BLaER1 treated with 17β-estradiol and CSF1 and Interleukin-3, amounts not matched to agents 10 nM and 100 nM (cell line): Measurements from ENCODE around the gene PCCA.
"Not testable (repeated sequence)": the region's sequence is repeated elsewhere in the genome, so short reads cannot be mapped to it uniquely, and the experiment has no call there.

Source experiments
- H3K27ac ChIP-seq, 11 experiments: shearing (Covaris generic); formaldehyde crosslinking; 2 replicates each; pipeline ENCODE4 v1.8.1; 2022
- H3K27me3 ChIP-seq, 11 experiments: shearing (Covaris generic); formaldehyde crosslinking; 2 replicates each; pipeline ENCODE4 v1.8.1; 2022
- H3K36me3 ChIP-seq, 11 experiments: shearing (Covaris generic); formaldehyde crosslinking; 2 replicates each; pipeline ENCODE4 v1.8.1; 2022
- H3K4me1 ChIP-seq, 10 experiments: shearing (Covaris generic); formaldehyde crosslinking; 2 replicates each; pipeline ENCODE4 v1.8.1; 2022
- H3K4me2 ChIP-seq, 11 experiments: shearing (Covaris generic); formaldehyde crosslinking; 2 replicates each; pipeline ENCODE4 v1.8.1; 2022
- H3K4me3 ChIP-seq, 10 experiments: shearing (Covaris generic); formaldehyde crosslinking; 2 replicates each; pipeline ENCODE4 v1.8.1; 2022
- H3K9ac ChIP-seq, 11 experiments: shearing (Covaris generic); formaldehyde crosslinking; 2 replicates each; pipeline ENCODE4 v1.8.1; 2022
- H3K9me3 ChIP-seq, 11 experiments: shearing (Covaris generic); formaldehyde crosslinking; replicated peaks in 1 of 11; 2 replicates each; pipeline ENCODE4 v1.8.1; 2022
- H4K20me1 ChIP-seq, 11 experiments: shearing (Covaris generic); formaldehyde crosslinking; 2 replicates each; pipeline ENCODE4 v1.8.1; 2022
- Cebpa-rat ChIP-seq, 11 experiments: shearing (Covaris generic); IDR thresholded peaks; 2 replicates each; pipeline ENCODE4 v1.8.1; 2022

PCCA gene

GRCh38 chr13:100068133-100068931 is 20.6 kb upstream of the PCCA start:
- H3K27ac ChIP-seq, result no peak overlapping the region
- no peaks in the 10 kb centered on the region for H3K4me1 ChIP-seq
- no peaks in the 10 kb centered on the region for H3K27me3 ChIP-seq
- H3K36me3 ChIP-seq, result no peaks in the 10 kb centered on the region
- H3K4me3 ChIP-seq, result no peak overlapping the region
- H4K20me1 ChIP-seq, result no peaks in the 10 kb centered on the region
- no peaks in the 10 kb centered on the region for H3K9me3 ChIP-seq
- no peak overlapping the region for H3K4me2 ChIP-seq
- H3K9ac ChIP-seq, result no peak overlapping the region
- no peak for TF ChIP-seq Cebpa-rat (IDR thresholded peaks at IDR 0.05)

GRCh38 chr13:100069278-100069677 is 19.6 kb upstream of the PCCA start:
- H3K27me3 ChIP-seq, result no peaks in the 10 kb centered on the region
- TF ChIP-seq Cebpa-rat (IDR thresholded peaks at IDR 0.05), result no peak
- H3K4me3 ChIP-seq, result no peak overlapping the region
- H3K4me2 ChIP-seq, result no peak overlapping the region
- no peaks in the 10 kb centered on the region for H3K36me3 ChIP-seq
- no peak overlapping the region for H3K27ac ChIP-seq
- H3K9me3 ChIP-seq, result no peaks in the 10 kb centered on the region
- H3K9ac ChIP-seq, result no peak overlapping the region
- H3K4me1 ChIP-seq, result no peaks in the 10 kb centered on the region
- no peaks in the 10 kb centered on the region for H4K20me1 ChIP-seq

GRCh38 chr13:100075700-100076587 is 12.9 kb upstream of the PCCA start:
- Histone ChIP-seq H3K4me1 (no peaks in the 10 kb centered on the region), H4K20me1 (no peaks in the 10 kb centered on the region), H3K36me3 (no peaks in the 10 kb centered on the region), H3K4me3 (no peak overlapping the region), H3K4me2 (no peak overlapping the region), H3K27ac (no peak overlapping the region), H3K9ac (no peak overlapping the region), H3K9me3 (peaks cover 0 to 9% (median 0%) of the 10 kb centered on the region in 11 experiments; a peak in 2 of 22 replicates), H3K27me3 (no peaks in the 10 kb centered on the region)
- no peak for TF ChIP-seq Cebpa-rat (IDR thresholded peaks at IDR 0.05)

GRCh38 chr13:100079003-100079402 is 9.9 kb upstream of the PCCA start:
- H3K9ac ChIP-seq, H3K4me2 ChIP-seq, H3K4me3 ChIP-seq, H3K9me3 ChIP-seq, H3K27me3 ChIP-seq, H4K20me1 ChIP-seq, H3K36me3 ChIP-seq, H3K4me1 ChIP-seq, H3K27ac ChIP-seq: not testable (repeated sequence)

DNA sequence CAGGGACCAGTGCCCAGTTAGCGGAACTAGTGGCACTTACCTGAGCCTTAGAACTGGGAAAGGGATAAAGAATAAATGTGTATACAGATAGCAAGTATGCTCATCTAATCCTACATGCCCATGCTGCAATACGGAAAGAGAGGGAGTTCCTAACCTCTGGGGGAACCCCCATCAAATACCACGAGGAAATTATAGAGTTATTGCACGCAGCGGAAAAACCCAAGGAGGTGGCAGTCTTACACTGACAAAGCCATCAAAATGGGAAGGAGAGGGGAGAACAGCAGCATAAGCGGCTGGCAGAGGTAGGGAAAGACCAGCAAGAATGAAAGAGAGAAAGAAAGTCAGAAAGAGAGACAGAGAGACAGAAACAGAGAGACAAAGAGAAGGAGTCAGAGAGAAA is 5.5 kb upstream of the PCCA start:
- not testable (repeated sequence) for H3K27me3 ChIP-seq, H3K4me3 ChIP-seq, H4K20me1 ChIP-seq, H3K4me2 ChIP-seq, H3K9me3 ChIP-seq, H3K9ac ChIP-seq, H3K4me1 ChIP-seq, H3K27ac ChIP-seq, H3K36me3 ChIP-seq

- H4K20me1 ChIP-seq, result peaks cover 0 to 7% (median 0%) of the 10 kb centered on the region in 11 experiments; a peak in 3 of 22 replicates
- TF ChIP-seq Cebpa-rat (IDR thresholded peaks at IDR 0.05), result no peak
- H3K9me3 ChIP-seq, result peaks cover 0 to 10% (median 8%) of the 10 kb centered on the region in 11 experiments; a peak in 13 of 22 replicates
- peak overlapping the region; percentile 66 to 83 (median 76) for H3K4me3 ChIP-seq
- H3K36me3 ChIP-seq, result peaks cover 0 to 7% (median 0%) of the 10 kb centered on the region in 11 experiments; a peak in 2 of 22 replicates
- H3K27ac ChIP-seq, result peak overlapping the region in 2 of 11 experiments; percentile 19 to 60; a peak in 4 of 22 replicates
- no peaks in the 10 kb centered on the region for H3K27me3 ChIP-seq
- H3K4me1 ChIP-seq, result peaks cover 5 to 17% (median 10%) of the 10 kb centered on the region in 10 experiments; a peak in 14 of 20 replicates
- peak overlapping the region; percentile 64 to 82 (median 77) for H3K4me2 ChIP-seq
- peak overlapping the region in 10 of 11 experiments; percentile 51 to 82 (median 78); a peak in 18 of 22 replicates for H3K9ac ChIP-seq
These were observed 635 bp upstream of the PCCA start for GRCh38 chr13:100088273-100088643.

DNA sequence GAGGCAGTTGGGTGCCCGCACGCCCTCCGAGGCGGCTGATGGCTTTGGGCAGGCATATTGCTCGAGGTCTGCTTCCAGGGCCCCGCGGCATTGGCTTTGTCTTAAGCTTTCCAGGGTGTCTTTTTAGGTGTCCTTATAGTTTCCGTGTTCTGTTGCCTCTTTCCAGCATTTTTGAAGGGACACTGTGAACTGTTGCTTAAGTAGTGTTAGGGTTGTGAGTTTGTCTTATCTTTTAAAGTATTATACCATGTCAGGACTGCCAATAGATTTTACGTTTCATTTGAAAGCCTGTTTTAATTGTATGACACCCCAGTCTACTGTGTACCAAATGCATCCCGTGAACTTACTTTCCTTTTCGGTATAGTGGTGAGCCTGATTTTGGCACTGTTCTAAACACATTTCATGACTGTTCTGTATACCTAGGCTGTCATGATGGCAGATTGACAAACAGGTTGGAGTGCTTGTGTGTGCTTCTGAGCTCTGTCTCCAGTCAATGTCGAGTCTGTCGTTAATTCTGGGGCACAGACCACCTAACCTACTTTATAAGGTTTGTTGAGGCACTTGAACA is 656 bp downstream of the PCCA start:
- peak overlapping the region; percentile 48 to 76 (median 60); a peak in 20 of 22 replicates for H3K27ac ChIP-seq
- no peaks in the 10 kb centered on the region for H3K27me3 ChIP-seq
- H3K4me2 ChIP-seq, result peak overlapping the region; percentile 62 to 82 (median 77)
- peaks cover 0 to 7% (median 0%) of the 10 kb centered on the region in 11 experiments; a peak in 2 of 22 replicates for H3K36me3 ChIP-seq
- peak overlapping the region; percentile 66 to 83 (median 76) for H3K4me3 ChIP-seq
- H3K4me1 ChIP-seq, result peaks cover 5 to 17% (median 10%) of the 10 kb centered on the region in 10 experiments; a peak in 14 of 20 replicates
- no peak for TF ChIP-seq Cebpa-rat (IDR thresholded peaks at IDR 0.05)
- peaks cover 0 to 7% (median 0%) of the 10 kb centered on the region in 11 experiments; a peak in 3 of 22 replicates for H4K20me1 ChIP-seq
- peak overlapping the region; percentile 62 to 82 (median 78) for H3K9ac ChIP-seq
- peaks cover 0 to 10% (median 8%) of the 10 kb centered on the region in 11 experiments; a peak in 13 of 22 replicates for H3K9me3 ChIP-seq

DNA sequence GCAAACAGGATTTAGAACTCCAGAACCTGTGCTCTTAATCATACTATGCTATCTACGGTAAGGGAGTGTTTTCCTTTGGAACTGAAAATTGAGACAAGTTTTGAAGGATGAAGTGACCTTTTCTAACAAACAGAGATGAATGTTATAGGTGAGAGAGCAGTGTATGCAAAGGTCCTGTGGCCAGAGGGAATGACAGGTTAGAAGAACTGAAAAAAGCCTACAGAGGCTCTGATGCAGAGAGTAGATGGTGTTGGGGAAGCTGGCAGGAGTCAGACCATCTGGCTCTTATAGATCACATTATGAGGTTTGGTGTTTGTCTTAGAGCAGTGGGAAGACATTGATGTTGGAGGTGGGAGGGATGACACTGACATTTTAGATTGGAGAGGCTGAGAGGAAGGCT is 2.0 kb downstream of the PCCA start:
- Histone ChIP-seq H3K4me3 (no peak overlapping the region), H4K20me1 (peaks cover 0 to 7% (median 0%) of the 10 kb centered on the region in 11 experiments; a peak in 3 of 22 replicates), H3K9me3 (peaks cover 0 to 15% (median 8%) of the 10 kb centered on the region in 11 experiments; a peak in 13 of 22 replicates), H3K27me3 (no peaks in the 10 kb centered on the region), H3K9ac (no peak overlapping the region), H3K4me1 (peaks cover 5 to 17% (median 10%) of the 10 kb centered on the region in 10 experiments; a peak in 14 of 20 replicates), H3K4me2 (no peak overlapping the region; a peak in 1 of 22 replicates), H3K36me3 (peaks cover 0 to 3% (median 0%) of the 10 kb centered on the region in 11 experiments; a peak in 2 of 22 replicates), H3K27ac (no peak overlapping the region)
- no peak for TF ChIP-seq Cebpa-rat (IDR thresholded peaks at IDR 0.05)

- no peak for TF ChIP-seq Cebpa-rat (IDR thresholded peaks at IDR 0.05)
- Histone ChIP-seq H3K4me3 (no peak overlapping the region), H3K9ac (no peak overlapping the region), H3K36me3 (no peaks in the 10 kb centered on the region), H3K9me3 (peaks cover 0 to 15% (median 8%) of the 10 kb centered on the region in 11 experiments; a peak in 13 of 22 replicates), H3K4me2 (no peak overlapping the region), H4K20me1 (peaks cover 0 to 7% (median 0%) of the 10 kb centered on the region in 11 experiments; a peak in 3 of 22 replicates), H3K4me1 (peaks cover 5 to 17% (median 10%) of the 10 kb centered on the region in 10 experiments; a peak in 16 of 20 replicates), H3K27ac (no peak overlapping the region), H3K27me3 (no peaks in the 10 kb centered on the region)
These were observed 2.5 kb downstream of the PCCA start for GRCh38 chr13:100091391-100091790.

DNA sequence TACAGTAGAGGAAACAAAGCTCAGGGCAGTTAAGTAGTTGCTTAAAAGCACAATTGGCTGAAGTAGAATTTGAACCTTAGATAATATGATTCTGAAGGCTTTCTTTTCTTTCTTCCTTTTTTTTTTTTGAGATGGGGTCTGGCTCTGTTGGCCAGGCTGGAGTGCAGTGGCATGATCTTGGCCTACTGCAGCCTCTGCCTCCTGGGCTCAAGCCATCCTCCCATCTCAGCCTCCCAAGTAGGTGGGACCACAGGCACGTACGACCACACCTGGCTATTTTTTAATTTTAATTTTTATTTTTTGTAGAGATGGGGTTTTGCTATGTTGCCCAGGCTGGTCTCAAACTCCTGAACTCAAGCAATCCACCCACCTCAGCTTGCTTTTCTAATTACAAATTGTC is 3.4 kb downstream of the PCCA start:
- H4K20me1 ChIP-seq, H3K27ac ChIP-seq, H3K9ac ChIP-seq, H3K27me3 ChIP-seq, H3K36me3 ChIP-seq, H3K4me3 ChIP-seq, H3K4me2 ChIP-seq: not testable (repeated sequence)
- H3K9me3 ChIP-seq, result peaks cover 0 to 15% (median 8%) of the 10 kb centered on the region in 11 experiments; a peak in 13 of 22 replicates
- H3K4me1 ChIP-seq, result peaks cover 5 to 17% (median 11%) of the 10 kb centered on the region in 10 experiments; a peak in 16 of 20 replicates
